ENCODE data around the gene MAP2K5.

Gene MAP2K5

GRCh38 chr15:67559576-67559975 is 17.1 kb downstream of the MAP2K5 start:
- no peak for DNase-seq (ENCODE audit: low read depth)

DNA sequence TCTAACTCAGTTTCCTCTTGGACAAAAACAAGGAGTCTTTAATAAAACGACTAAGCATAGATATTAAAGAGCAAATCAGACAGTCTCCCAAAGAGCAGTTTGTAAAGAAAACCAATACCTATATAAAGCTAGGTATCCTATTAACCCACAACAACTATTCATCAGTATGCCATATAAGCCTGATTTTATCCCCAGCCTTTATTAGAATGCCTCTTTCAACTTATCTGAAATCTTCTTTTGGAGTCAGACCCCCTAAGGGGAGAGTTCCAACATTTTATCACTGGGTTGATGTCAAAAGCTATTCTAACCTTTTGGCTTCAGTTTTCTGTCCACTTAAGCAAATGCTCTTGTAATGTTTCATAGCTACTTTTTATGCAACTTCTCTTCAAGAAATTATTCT is 17.8 kb downstream of the MAP2K5 start:
- no peak for DNase-seq (ENCODE audit: low read depth)

DNA sequence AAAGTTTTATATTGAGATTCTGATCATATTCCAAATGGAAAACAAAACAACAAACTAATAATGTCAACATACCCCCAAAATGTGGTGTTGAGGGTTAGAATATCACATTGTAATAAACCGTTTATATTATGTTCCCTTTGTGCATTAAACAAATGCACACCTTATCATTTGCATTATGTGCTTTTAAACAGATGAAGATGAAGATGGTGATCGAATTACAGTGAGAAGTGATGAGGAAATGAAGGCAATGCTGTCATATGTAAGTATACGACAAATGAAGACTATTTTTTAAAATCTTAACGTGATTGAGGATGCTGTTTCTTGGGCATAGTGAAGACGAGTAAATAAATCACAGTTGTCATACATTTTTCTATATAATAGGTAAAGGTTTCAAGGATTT is 20.6 kb downstream of the MAP2K5 start:
- DNase-seq (ENCODE audit: low read depth), result no peak

- no peak for DNase-seq (ENCODE audit: low read depth)
Observed at GRCh38 chr15:67564021-67564967, 21.8 kb downstream of the MAP2K5 start.

- DNase-seq (ENCODE audit: low read depth), result no peak
Observed at GRCh38 chr15:67564968-67565345, 22.5 kb downstream of the MAP2K5 start.

DNA sequence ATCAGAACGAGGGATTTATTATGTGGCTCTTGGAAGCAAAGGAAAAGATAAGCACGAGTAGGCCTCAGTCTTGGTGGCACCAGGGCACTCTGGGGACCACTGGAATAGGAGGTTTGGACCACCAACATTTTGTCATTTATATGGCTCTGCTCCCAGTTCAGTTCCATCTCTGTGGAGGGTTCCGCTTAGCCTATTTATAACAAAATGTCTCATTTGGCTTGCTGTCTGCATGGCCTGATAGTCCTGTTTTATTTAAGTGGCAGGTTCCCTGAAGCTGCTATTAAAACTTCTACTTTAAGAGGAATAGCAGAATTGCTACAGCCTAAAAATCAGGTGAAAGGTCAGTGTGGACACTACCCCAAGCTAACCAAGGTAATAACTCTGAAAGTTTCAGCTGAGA is 27.2 kb downstream of the MAP2K5 start:
- no peak for DNase-seq (ENCODE audit: low read depth)

DNA sequence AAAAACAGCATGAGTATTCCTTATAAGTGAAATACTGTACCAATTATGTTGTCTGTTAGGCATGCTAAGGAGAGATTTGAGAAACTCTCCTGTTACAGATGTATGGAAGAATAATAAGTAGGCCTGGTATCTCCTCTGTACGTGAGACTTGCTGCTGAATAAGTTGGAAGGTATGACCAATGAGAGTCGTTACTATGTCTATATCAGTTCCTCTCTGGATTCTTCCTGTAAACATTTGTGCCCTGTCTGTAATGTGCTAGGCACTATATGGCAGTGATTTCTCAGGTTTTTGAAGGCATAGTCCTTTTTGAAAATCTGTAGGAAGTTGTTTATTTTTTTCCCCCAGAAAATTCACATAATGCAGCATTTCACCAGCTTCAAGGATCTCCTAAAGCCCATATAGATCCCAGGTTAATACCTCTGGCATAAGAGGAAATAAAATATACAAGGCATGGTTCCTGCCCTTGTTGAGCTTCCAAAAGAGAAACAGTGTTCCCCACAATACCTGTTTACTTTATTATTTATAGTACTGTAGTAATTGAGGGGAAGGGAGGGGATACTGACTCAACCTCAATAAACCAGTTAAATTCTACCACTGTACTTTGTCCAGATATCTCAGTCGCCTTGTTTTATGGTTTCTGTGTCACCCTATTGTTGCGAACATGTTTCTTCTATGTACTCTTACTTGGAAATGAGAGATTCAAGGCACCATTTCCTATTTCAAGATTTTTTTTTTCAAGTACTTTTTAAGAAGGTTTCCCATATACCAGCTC is 28.6 kb downstream of the MAP2K5 start:
- DNase-seq (ENCODE audit: low read depth), result no peak

DNA sequence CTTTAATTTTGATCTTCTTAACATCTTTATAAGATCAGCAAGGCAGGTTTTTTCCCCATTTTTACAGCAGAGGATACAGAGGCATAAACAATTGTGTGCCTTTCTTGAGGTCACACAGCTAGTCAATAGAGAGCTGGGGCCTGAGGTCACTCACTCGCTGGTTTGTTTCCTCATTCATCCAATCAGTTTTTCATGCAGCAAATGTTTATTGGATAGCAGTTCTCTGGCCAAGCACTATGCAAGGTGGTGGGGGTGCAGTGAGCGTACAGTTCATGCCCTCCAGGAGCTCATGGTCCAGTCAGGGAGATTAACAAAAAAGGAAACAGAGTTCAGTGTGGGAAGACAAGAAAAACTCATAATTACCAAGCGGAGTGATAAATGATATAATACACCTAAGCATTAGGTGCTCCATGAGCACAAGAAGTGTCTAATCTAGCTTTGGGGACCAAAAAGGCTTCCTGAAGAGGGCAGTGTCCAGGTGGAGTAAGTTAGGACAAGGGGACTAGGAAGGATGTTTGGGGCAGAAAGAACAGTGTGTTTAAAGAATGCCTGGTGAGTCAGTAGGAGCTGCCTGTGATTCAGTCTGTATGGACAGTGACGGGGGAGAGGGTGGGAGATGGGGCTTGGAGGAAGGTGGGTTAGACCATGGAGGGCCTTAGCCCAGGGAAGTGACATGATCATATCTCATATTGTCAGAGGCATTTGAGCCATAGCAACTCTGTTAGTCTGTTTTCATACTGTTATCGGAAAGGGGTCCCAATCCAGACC is 29.3 kb downstream of the MAP2K5 start:
- DNase-seq (ENCODE audit: low read depth), result no peak

DNA sequence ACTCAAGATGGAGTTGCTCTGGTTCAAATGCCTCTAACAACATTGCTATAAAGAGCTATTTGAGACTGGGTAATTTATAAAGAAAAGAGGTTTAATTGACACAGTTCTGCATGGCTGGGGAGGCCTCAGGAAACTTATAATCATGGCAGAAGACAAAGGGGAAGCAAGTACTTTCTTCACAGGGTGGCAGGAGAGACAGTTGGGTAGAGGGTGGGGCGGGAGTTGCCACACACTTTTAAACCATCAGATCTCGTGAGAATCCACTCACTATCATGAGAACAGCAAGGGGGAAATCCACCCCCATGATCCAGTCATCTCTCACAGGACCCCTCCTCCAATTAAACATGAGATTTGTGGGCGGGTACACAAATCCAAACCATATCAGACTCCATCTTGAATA is 30.7 kb downstream of the MAP2K5 start:
- no peak for DNase-seq (ENCODE audit: low read depth)

DNA sequence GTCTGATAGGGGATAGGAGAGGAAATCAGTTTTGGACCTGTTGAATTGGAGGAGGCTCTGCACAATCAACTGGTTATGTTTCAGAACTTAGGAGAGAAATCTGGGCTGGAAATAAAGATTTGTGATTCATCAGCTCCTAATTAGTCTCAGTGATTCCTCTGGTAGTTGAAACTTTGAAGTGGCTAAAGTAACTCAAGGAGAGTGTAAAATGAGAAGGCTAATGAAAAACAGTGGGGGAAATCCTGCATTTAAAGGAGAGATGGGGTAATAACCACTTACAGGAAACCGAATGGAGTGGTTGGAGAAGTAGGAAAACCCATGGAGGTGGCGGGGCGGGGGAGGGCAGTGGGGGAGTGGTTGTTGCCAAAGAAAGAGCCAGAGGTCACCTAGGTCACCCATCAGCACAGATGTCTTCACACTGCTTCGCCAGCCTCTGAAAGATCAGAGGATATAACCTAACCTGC is 32.6 kb downstream of the MAP2K5 start:
- no peak for DNase-seq (ENCODE audit: low read depth)

- DNase-seq (ENCODE audit: low read depth), result no peak
Observed at GRCh38 chr15:67578020-67578600, 35.6 kb downstream of the MAP2K5 start.

DNA sequence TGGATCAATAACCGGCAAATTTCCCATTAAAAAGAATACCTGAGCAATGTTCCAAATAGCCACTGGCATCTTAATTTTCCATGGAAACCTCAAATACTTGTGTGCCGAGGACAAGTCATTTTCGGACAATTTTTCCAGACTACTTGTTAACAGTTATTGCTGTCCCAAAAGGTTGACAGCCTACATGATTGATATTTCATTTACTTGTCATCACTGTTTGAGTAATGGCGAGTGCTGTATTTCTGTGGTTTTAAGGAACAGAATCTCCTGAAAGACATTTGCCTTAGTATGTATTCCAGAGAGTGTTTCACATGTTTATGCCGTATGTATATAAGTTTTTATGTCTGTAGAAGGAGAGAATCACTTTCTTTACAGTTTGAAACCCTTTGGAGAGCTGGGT is 36.7 kb downstream of the MAP2K5 start:
- DNase-seq (ENCODE audit: low read depth), result no peak

DNA sequence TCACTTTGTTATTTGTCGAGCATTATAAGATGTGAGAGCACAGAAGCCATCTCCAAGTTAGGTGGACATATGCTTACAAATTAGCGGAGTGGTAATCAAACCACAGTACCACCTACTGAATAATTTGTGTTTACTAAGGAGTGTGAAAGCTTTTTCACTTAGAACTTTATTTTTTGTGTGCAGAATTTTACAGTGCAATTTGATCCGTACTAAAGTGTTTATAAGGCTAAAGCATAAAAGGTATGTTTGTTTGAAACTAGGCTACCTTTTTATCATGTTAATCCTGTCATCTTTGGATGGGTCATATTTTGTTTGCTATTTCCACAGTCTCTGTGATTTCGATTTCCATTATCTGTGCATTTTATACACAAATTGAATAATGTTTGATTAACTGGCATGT is 37.5 kb downstream of the MAP2K5 start:
- DNase-seq (ENCODE audit: low read depth), result no peak

DNA sequence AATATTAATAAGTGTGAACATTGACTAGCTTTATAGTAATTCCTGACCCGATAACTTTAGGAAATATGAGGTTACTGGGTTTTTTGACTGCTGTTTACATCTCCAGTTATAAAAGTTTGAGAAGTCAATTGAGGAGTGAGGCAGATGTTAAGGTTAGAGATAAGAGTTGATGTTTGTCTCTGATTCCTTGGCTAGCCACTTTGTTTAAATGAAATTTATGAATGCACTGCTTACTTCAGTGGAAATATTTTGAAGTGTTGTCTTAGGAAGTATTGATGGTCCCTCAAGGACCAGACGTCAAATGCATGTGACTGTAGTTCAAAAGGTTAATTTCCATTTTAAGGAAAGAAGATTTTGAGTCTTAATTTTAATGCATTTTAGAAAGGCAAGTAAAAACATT is 41.7 kb downstream of the MAP2K5 start:
- no peak for DNase-seq (ENCODE audit: low read depth)

DNA sequence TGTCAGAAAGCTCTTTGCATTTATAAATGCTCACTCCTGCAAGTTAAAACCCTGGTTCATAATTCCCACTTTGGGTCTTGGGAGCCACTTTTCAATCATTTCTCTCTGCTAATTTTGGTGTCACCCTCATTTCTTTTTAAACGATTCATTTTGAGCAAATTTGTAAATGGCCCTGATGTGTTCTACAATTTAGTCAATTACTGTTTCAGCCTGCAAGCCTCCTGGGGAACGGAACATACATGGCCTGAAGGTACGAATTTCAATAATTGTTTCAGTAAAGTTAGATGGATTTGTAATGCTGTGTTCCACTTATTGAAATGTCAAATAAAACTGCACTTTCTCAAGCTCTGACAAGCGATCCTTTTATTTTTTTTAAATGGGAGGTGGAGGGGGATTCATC is 43.2 kb downstream of the MAP2K5 start:
- DNase-seq (ENCODE audit: low read depth), result no peak

- DNase-seq (ENCODE audit: low read depth), result no peak
Observed at GRCh38 chr15:67587331-67587730, 44.8 kb downstream of the MAP2K5 start.

DNA sequence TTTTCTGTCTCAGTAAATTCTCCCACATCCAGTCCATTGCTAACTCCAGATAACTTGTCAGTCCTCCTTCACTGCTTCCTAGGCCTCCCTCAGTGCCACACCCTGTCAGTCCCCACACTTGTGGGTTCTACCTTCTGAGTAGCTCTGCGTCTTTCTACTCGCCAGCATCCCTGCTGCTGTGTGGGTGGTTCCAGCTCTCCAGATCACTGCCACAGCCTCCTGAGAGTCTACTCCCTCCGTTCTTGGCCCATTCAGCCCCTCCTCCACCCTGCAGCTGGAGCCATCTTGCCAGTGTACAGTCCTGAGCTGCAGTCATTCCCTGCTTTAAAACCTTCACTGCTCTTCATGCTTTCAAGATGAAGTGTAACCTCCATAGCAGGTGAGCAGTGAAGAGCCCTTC is 45.3 kb downstream of the MAP2K5 start:
- no peak for DNase-seq (ENCODE audit: low read depth)

GRCh38 chr15:67590191-67590590 is 47.7 kb downstream of the MAP2K5 start:
- DNase-seq (ENCODE audit: low read depth), result no peak

DNA sequence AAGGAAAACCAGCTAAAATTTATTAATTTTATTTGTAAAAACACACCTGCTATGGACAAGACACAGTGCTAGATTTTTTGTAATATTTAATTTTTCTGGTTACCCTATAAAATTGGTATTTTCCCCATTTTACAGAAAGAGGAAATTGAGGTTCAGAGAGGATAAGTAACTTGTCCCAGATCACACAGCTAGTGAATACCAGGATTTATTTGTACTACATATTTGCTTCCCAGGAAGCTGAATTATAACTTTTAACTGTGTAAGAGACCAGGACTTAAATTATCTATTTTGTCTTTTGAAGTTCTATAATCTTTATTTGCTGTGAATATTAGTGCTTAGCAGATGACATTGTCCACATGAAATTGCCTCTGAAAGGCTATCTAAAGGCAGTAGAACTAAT is 49.7 kb downstream of the MAP2K5 start:
- no peak for DNase-seq (ENCODE audit: low read depth)

- DNase-seq (ENCODE audit: low read depth), result no peak
Observed at GRCh38 chr15:67593562-67593961, 51.1 kb downstream of the MAP2K5 start.

DNA sequence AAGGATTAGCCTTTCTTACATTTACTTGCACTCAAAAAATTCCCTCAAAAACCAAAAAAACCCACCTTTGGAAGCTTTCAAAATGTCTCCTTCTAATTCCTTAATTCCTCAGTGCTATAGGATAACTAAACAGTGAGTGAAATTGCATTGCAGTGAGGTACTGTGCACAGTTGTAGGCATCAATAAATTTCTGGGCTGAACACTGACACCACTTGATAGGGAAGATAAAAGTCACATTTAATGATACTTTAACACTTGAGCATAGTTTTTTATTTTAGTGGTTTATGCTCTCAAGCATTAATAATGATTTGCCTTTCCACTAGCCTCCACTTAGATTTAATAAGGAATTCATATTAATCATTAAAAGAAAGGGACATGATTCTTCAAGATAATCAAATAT is 52.3 kb downstream of the MAP2K5 start:
- DNase-seq (ENCODE audit: low read depth), result no peak

DNA sequence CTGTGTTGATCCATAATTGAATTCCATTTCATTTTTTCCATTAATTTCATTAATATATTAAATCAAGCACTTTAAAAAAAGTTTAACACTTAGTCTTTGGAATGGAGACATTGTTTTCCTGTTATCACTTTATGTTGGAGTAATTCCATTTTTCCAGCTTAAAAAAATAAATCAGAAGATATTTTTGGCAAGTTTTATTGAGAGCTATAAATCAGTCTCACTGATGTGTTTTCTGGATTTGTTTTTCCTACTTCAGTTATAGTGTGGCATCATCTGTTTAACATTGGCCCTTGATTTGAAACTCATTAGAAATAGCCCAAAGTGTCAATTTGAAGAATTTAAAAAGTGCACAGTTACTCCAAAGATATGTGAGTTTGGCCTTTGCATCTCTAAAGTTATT is 53.1 kb downstream of the MAP2K5 start:
- DNase-seq (ENCODE audit: low read depth), result no peak
